IMR-90 (cell line): Measurements from ENCODE around the gene ACAD10. TPM values are rescaled to one million over a fixed set of nuclear protein-coding genes. Genes with fewer than 3 reads are reported as not detected.

Experiments used
- microRNA-seq, 2 experiments: library from miRNA; stranded (forward) in 1 of 2; unstranded in 1 of 2; fragments of 10-50 nt in 1 of 2; fragments of <30 nt in 1 of 2; gene quantifications in 1 of 2; microRNA quantifications in 1 of 2; one replicate each; pipeline versions ENCODE3 to v1.1.0; 2013 to 2020; ENCODE audit not compliant: insufficient read depth in 1 of 2, insufficient read length in 1 of 2, unreplicated experiment in 1 of 2
- polyA plus RNA-seq, 3 experiments: library from polyadenylated mRNA; depleted of rRNA; stranded (reverse); fragments of >200 nt; gene quantifications; 2 replicates each; pipeline ENCODE4 v1.2.3, GENCODE V29; 2012; ENCODE audit warnings: low replicate concordance in 1 of 3
- small RNA-seq, 5 experiments: library from RNA; depleted of rRNA; stranded (forward); fragments of <200 nt; gene quantifications; one replicate each; pipeline ENCODE3, GENCODE V24; 2012
- total RNA-seq: library from RNA; depleted of rRNA; stranded (reverse); fragments of >200 nt; gene quantifications from 2 replicates; pipeline ENCODE4 v1.2.3, GENCODE V29; 2012; rRNA removed

Gene ACAD10
- total and polyA plus RNA-seq, 2 of the 4 experiments (the other 2 are of a cell fraction): 12.4 to 21.0 TPM

Small RNA genes lying within 50 kb of the gene (microRNA-seq; reads per million reads assigned to microRNA genes)
- gene MIR6761: 0 to 8.3 reads per million in 2 experiments

Small RNA genes lying within 50 kb of the gene (small RNA-seq; reads per million reads assigned to genes)
- gene MIR6761: 0 reads per million in 5 experiments

Other genes with a start within 250 kb of the ACAD10 start
- gene ATXN2, start 86.7 kb upstream of the ACAD10 start, total RNA-seq: 12.4 and 20.6 TPM in 2 replicates
- gene ATXN2, start 86.7 kb upstream of the ACAD10 start, polyA plus RNA-seq (2012; rRNA removed): 63.3 and 66.5 TPM in 2 replicates
- 17.2 and 23.6 TPM in 2 replicates for gene BRAP, start 97 bp upstream of the ACAD10 start, total RNA-seq
- 9.6 and 10.3 TPM in 2 replicates for gene BRAP, start 97 bp upstream of the ACAD10 start, polyA plus RNA-seq (2012; rRNA removed)
- gene ALDH2, start 80.9 kb downstream of the ACAD10 start, total RNA-seq: 12.5 and 16.0 TPM in 2 replicates
- 35.0 and 41.2 TPM in 2 replicates for gene ALDH2, start 80.9 kb downstream of the ACAD10 start, polyA plus RNA-seq (2012; rRNA removed)
- gene MAPKAPK5, start 156.2 kb downstream of the ACAD10 start, total RNA-seq: 34.4 and 44.6 TPM in 2 replicates
- 35.0 and 35.7 TPM in 2 replicates for gene MAPKAPK5, start 156.2 kb downstream of the ACAD10 start, polyA plus RNA-seq (2012; rRNA removed)